ENCODE data around the gene TMED6. TPM values are rescaled to one million over a fixed set of nuclear protein-coding genes. Genes with fewer than 3 reads are reported as not detected.

TMED6 gene
- total and polyA plus RNA-seq, 8 donors: 1.8 to 60.1 (median 18.7) TPM; not detected in 1

DNA sequence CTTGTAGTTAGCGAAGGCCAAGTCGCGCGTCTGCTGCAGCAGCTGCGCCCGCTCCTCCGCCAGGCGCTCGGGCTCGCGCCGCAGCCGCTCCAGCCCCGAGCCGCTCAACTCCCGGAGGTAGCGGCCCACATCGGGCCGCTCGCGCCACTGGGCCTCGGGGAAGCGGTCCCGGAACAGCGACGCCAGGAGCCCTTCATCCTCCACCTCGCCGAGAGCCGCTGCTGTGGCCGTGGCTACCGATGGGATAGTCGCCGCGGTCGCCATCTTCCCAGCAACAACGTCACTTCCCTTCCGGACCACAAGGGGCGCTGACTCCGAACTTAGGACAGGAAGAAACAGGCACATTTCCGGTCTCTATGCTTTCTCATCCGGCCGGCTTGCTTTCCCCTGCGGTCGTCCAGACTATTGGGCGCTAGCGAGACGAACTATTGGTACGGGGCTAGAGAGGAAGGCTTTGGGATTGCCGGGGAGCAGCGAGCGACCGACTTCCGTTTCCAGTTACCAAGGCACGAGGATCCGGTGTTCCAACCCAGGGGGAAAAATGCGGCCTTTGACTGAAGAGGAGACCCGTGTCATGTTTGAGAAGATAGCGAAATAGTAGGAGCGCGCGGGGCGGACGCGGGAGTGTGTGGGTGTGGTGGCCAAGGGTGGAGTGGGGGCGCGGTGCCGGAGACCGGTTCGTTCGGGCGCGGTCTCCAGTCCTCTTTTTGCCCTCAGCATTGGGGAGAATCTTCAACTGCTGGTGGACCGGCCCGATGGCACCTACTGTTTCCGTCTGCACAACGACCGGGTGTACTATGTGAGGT lies 12.1 kb downstream of the TMED6 start, which contains the start of the genes COG8 and NIP7:
COG8 (minus strand) TSS at position 276 of the 806 bp plus-strand sequence; CDS start at position 264, 12 bp downstream.
NIP7 (plus strand) TSS at position 484 of the 806 bp plus-strand sequence; CDS start at position 542, 58 bp downstream.
- Histone ChIP-seq H3K4me1 (peaks cover 21 to 52% (median 37%) of the 10 kb centered on the region in 4 donors), H3K36me3 (peaks cover 17 to 59% (median 58%) of the 10 kb centered on the region in 4 donors), H3K4me3 (peak within 1 kb of the TSS; percentile 69 to 98 (median 82)), H3K27ac (peak within 1 kb of the TSS; percentile 80 to 93 (median 90)), H3K27me3 (no peaks in the 10 kb centered on the region), H3K9me3 (no peaks in the 10 kb centered on the region)
- WGBS, 5 donors: 0 to 1% (median 0%) methylated on average over 75 to 77 of the region's 77 CpGs
- intact Hi-C loops (cut with DNase I; ENCODE audit: low total_unique reads): no loop called here
- TF ChIP-seq, protein P1, sequence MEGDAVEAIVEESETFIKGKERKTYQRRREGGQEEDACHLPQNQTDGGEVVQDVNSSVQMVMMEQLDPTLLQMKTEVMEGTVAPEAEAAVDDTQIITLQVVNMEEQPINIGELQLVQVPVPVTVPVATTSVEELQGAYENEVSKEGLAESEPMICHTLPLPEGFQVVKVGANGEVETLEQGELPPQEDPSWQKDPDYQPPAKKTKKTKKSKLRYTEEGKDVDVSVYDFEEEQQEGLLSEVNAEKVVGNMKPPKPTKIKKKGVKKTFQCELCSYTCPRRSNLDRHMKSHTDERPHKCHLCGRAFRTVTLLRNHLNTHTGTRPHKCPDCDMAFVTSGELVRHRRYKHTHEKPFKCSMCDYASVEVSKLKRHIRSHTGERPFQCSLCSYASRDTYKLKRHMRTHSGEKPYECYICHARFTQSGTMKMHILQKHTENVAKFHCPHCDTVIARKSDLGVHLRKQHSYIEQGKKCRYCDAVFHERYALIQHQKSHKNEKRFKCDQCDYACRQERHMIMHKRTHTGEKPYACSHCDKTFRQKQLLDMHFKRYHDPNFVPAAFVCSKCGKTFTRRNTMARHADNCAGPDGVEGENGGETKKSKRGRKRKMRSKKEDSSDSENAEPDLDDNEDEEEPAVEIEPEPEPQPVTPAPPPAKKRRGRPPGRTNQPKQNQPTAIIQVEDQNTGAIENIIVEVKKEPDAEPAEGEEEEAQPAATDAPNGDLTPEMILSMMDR (IDR thresholded peaks at IDR 0.05): peak in 5 of 7 experiments; percentile 85 to 94 (median 86)
- peak; percentile 80 to 94 (median 81) for TF ChIP-seq POLR2AphosphoS5 (IDR thresholded peaks at IDR 0.05)
- TF ChIP-seq EP300 (IDR thresholded peaks at IDR 0.05): no peak
- TF ChIP-seq POLR2A (IDR thresholded peaks at IDR 0.05): no peak
- peak; percentile 96 to 99 for DNase-seq

DNA sequence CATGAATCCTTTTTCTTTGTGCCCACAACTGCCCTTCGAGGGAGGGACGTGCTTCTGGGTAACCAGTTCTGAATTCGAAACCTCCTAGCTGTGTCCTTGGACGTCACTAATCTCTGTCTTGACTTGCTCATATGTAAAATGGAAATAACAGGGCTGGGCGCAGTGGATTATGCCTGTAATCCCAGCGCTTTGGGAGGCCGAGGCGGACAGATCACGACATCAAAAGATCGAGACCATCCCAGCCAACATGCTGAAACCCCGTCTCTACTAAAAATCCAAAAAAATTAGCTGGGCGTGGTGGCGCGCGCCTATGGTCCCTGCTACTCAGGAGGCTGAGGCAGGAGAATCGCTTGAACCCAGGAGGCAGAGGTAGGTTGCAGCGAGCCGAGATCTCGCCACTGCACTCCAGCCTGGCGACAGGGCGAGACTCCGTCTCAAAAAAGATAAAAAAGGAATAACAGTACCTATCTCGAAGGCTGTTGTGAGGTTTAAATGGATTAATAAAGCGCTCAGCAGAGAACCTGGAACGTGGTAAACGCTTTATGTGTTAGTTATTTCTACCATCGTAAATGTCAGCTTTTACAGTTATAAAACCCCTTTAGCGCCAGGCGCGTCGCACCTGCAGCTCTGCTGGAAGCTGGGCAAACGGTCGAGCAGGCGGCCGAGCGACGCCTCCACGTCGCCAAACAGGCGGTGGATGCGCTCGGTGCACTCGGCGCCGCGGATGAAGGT lies 12.9 kb downstream of the TMED6 start:
- no peak for DNase-seq
- peaks cover 25 to 60% (median 59%) of the 10 kb centered on the region in 4 donors for H3K36me3 ChIP-seq
- WGBS, 5 donors: 16 to 22% (median 18%) methylated on average over 43 to 46 of the region's 46 CpGs

DNA sequence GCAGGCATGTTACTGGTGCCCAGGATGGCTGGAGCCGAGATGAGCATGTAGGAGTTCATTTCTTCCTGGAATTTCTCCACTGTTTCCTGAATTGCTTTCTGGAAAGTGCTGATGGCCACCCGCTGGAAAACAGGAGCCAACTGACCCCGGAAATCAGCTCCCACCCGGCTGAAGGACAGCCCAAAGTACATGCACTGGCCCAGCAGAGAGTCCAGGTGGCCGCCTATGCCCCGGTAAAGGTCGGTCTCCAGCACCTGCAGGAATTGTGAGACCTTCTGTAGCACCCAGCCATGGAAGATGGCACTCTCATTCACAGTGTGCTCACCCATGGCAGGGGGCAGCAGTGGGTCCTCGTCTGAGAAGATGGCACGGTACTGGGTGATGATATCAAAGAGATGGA lies 16.9 kb downstream of the TMED6 start:
- intact Hi-C loops (cut with DNase I; ENCODE audit: low total_unique reads): no loop called here
- no peaks in the 10 kb centered on the region for H3K9me3 ChIP-seq
- WGBS, 5 donors: 90 to 96% (median 93%) methylated on average over 8 to 9 of the region's 9 CpGs
- no peak overlapping the region for H3K27ac ChIP-seq
- H3K27me3 ChIP-seq: no peaks in the 10 kb centered on the region
- no peak for DNase-seq
- H3K4me3 ChIP-seq: no peak overlapping the region
- no peak for TF ChIP-seq POLR2AphosphoS5 (IDR thresholded peaks at IDR 0.05)
- no peak for TF ChIP-seq EP300 (IDR thresholded peaks at IDR 0.05)
- TF ChIP-seq, protein P1 (IDR thresholded peaks at IDR 0.05): no peak
- no peak for TF ChIP-seq POLR2A (IDR thresholded peaks at IDR 0.05)
- peaks cover 18 to 65% (median 47%) of the 10 kb centered on the region in 4 donors for H3K4me1 ChIP-seq
- peaks cover 28 to 54% (median 53%) of the 10 kb centered on the region in 4 donors for H3K36me3 ChIP-seq

More for the DNA sequence above, 12.9 kb downstream of the TMED6 start:
- Histone ChIP-seq H3K4me1 (peaks cover 21 to 60% (median 39%) of the 10 kb centered on the region in 4 donors), H3K9me3 (no peaks in the 10 kb centered on the region), H3K27me3 (no peaks in the 10 kb centered on the region), H3K4me3 (peak overlapping the region; percentile 69 to 98 (median 82)), H3K27ac (peak overlapping the region; percentile 80 to 93 (median 90))
- intact Hi-C loops (cut with DNase I; ENCODE audit: low total_unique reads): no loop called here
- TF ChIP-seq, protein P1 (IDR thresholded peaks at IDR 0.05): no peak

Data from stomach (tissue), 9 donors.